ENCODE measurements around the gene SLC35F4. TPM values are rescaled to one million over a fixed set of nuclear protein-coding genes. Genes with fewer than 3 reads are reported as not detected.

SLC35F4 gene
- total RNA-seq, 1 donor from 2014 or later: not detected

DNA sequence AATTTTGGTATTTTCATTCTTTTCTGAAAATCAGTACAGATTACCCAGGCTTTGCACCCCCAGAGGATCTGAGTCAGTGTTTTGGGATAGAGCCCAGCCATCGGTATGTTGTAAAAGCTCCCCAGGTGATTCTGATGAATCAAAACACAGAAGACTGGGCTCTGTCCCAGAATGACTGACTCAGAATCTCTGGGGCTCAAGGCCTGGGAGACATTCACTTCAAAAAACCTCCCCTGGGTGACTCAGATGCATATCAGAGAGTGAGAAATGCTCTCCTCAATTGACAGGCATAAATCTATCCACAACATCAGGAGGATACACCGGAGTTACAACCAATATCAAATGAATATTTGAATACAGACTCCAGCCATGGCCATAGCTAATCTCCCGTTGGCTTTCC, 32.6 kb downstream of the SLC35F4 start:
- no peaks in the 10 kb centered on the region for H3K9me3 ChIP-seq
- H3K27me3 ChIP-seq (ENCODE audit: low read depth): no peaks in the 10 kb centered on the region
- peak in 1 of 2 donors; percentile 35 for ATAC-seq
- no peaks in the 10 kb centered on the region for H3K4me1 ChIP-seq
- no peaks in the 10 kb centered on the region for H3K36me3 ChIP-seq
- H3K4me3 ChIP-seq: no peak overlapping the region
- intact Hi-C loops (cut with DNase I): no loop called here
- TF ChIP-seq, protein P1, sequence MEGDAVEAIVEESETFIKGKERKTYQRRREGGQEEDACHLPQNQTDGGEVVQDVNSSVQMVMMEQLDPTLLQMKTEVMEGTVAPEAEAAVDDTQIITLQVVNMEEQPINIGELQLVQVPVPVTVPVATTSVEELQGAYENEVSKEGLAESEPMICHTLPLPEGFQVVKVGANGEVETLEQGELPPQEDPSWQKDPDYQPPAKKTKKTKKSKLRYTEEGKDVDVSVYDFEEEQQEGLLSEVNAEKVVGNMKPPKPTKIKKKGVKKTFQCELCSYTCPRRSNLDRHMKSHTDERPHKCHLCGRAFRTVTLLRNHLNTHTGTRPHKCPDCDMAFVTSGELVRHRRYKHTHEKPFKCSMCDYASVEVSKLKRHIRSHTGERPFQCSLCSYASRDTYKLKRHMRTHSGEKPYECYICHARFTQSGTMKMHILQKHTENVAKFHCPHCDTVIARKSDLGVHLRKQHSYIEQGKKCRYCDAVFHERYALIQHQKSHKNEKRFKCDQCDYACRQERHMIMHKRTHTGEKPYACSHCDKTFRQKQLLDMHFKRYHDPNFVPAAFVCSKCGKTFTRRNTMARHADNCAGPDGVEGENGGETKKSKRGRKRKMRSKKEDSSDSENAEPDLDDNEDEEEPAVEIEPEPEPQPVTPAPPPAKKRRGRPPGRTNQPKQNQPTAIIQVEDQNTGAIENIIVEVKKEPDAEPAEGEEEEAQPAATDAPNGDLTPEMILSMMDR (IDR thresholded peaks at IDR 0.05): no peak
- DNase-seq: no peak
- H3K27ac ChIP-seq: no peak overlapping the region

DNA sequence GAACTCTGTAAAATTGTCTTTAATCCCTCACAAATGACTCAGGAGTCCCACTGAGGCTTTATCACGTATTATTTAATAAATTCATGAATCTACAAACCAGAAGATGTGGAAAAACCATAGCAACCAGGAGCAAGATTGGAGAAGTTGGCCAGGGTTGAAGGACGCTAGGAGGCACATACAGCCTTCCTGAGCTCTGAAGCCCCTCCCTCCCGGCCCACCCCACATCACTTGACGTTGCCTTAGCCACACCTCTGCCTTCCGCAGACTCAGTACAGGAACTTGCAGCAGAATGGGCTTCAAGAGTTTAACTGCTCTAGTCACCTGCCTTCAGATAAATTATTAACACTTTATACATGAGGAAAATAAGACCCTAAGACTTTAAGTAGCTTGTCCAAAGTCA, 33.9 kb downstream of the SLC35F4 start:
- H3K36me3 ChIP-seq: no peaks in the 10 kb centered on the region
- TF ChIP-seq, protein P1 (IDR thresholded peaks at IDR 0.05): no peak
- intact Hi-C loops (cut with DNase I): no loop called here
- no peak for ATAC-seq
- H3K4me1 ChIP-seq: no peaks in the 10 kb centered on the region
- no peak for DNase-seq
- H3K27me3 ChIP-seq (ENCODE audit: low read depth): no peaks in the 10 kb centered on the region
- H3K27ac ChIP-seq: no peak overlapping the region
- H3K9me3 ChIP-seq: no peaks in the 10 kb centered on the region
- H3K4me3 ChIP-seq: no peak overlapping the region

DNA sequence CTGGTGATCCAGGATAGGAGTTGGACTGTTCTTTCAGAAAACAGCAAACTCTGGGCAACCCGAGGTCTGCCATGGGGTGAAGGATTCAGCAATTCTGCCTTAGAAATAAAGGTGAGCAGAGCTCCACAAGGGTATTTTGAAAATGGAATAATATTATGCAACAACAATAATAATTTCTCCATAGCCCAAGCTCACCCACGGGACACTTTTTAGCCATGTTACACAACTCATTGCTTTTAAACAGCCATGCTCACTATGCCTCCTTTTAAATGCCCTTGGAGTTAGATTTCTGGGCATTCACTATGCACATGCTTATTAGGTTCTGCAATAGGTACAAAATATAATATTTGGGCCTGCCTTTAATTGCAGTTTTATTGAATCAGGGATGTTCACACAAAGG, 37.2 kb downstream of the SLC35F4 start:
- no peaks in the 10 kb centered on the region for H3K9me3 ChIP-seq
- H3K36me3 ChIP-seq: no peaks in the 10 kb centered on the region
- TF ChIP-seq, protein P1 (IDR thresholded peaks at IDR 0.05): no peak
- no peaks in the 10 kb centered on the region for H3K27me3 ChIP-seq (ENCODE audit: low read depth)
- no peaks in the 10 kb centered on the region for H3K4me1 ChIP-seq
- H3K4me3 ChIP-seq: no peak overlapping the region
- DNase-seq: no peak
- no peak overlapping the region for H3K27ac ChIP-seq
- intact Hi-C loops (cut with DNase I): no loop called here
- no peak for ATAC-seq

DNA sequence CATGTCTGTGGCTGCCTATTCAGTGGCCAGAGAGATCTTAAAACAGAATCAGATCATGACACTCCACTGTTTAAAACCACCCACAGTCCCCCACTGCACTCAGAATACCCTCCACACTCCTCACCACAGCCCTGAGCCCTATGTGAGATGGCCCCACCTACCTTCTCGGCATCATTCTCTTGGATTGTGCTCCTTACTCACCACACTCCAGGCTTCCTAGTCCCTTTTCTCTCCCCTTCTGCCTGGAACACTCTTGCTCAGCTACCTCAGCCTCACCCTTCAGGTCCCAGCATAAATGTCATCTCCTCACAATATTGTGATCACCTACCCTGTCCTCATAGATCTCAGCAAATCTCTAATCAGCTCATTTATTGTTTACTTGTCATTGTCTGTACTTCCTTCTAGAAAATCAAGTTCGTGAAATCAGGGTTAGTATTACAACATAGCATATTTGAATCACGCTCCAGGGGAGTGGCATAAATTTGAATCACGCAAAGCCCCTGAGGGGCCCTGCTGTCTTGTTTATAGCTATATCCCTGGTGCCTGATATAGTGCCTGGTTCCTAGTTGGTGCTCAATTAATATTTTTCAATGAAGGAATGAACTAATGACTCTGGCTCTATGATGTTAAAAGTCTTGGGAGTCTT, 42.8 kb downstream of the SLC35F4 start:
- no peaks in the 10 kb centered on the region for H3K27me3 ChIP-seq (ENCODE audit: low read depth)
- ATAC-seq (no peak), DNase-seq (no peak)
- no peak overlapping the region for H3K27ac ChIP-seq
- no peaks in the 10 kb centered on the region for H3K36me3 ChIP-seq
- no peaks in the 10 kb centered on the region for H3K4me1 ChIP-seq
- no peaks in the 10 kb centered on the region for H3K9me3 ChIP-seq
- intact Hi-C loops (cut with DNase I): no loop called here
- TF ChIP-seq, protein P1 (IDR thresholded peaks at IDR 0.05): no peak
- no peak overlapping the region for H3K4me3 ChIP-seq

DNA sequence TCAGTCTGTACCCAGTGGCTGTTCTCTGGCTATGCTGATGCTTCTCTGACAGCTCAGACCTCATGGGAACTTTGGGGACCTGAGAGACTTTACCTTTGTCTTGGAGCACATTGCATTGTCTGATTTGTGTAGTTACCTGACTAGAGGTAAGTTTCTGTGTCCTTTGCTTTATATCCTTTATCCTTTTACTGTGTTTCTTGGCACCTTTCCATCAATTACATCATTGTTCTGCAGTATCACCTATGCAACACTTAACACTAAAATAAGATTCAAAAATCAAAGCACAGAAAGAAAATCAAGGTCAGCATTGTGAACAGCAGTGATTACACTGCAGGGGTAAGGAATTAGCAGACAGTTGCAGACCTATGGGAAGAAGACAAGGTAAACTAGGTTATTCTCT, 43.8 kb downstream of the SLC35F4 start:
- ATAC-seq (no peak), DNase-seq (no peak)
- TF ChIP-seq, protein P1 (IDR thresholded peaks at IDR 0.05): no peak
- no peaks in the 10 kb centered on the region for H3K9me3 ChIP-seq
- H3K27me3 ChIP-seq (ENCODE audit: low read depth): no peaks in the 10 kb centered on the region
- H3K27ac ChIP-seq: no peak overlapping the region
- no peaks in the 10 kb centered on the region for H3K36me3 ChIP-seq
- no peak overlapping the region for H3K4me3 ChIP-seq
- no peaks in the 10 kb centered on the region for H3K4me1 ChIP-seq
- intact Hi-C loops (cut with DNase I): no loop called here

Measured in lower lobe of right lung (tissue), 2 donors.